ENCODE results near the gene TBCK.

DNA sequence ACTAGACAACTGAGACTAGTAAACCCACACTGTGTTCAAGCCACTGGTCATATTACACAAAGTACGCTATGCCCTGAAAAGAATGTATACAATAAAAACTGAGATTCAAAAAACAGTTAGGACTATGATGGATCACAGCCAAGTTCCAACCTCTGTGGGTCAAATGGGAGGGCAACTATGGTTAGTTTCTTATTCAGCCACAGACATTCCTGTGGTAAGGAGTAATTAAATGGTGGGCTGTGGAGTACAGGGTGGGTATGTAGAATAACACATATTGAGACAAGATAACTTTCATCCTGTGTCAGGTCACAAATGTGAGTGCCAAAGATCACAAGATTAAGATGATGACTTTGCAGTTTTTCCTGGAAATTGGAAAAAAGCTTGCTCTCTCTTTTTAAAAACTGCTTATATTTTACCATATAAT lies 253.5 kb downstream of the TBCK start:
- TF ChIP-seq, protein P1, sequence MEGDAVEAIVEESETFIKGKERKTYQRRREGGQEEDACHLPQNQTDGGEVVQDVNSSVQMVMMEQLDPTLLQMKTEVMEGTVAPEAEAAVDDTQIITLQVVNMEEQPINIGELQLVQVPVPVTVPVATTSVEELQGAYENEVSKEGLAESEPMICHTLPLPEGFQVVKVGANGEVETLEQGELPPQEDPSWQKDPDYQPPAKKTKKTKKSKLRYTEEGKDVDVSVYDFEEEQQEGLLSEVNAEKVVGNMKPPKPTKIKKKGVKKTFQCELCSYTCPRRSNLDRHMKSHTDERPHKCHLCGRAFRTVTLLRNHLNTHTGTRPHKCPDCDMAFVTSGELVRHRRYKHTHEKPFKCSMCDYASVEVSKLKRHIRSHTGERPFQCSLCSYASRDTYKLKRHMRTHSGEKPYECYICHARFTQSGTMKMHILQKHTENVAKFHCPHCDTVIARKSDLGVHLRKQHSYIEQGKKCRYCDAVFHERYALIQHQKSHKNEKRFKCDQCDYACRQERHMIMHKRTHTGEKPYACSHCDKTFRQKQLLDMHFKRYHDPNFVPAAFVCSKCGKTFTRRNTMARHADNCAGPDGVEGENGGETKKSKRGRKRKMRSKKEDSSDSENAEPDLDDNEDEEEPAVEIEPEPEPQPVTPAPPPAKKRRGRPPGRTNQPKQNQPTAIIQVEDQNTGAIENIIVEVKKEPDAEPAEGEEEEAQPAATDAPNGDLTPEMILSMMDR (IDR thresholded peaks at IDR 0.05) = no peak
- TF ChIP-seq POLR2A (IDR thresholded peaks at IDR 0.05) (no peak), POLR2AphosphoS5 (IDR thresholded peaks at IDR 0.05; ENCODE audit: insufficient read depth in 1 of 2, low read depth in 1 of 2) (no peak)
